Measurements from ENCODE around the gene MRPL42. TPM values are rescaled to one million over a fixed set of nuclear protein-coding genes. Genes with fewer than 3 reads are reported as not detected.

Gene MRPL42
- polyA plus RNA-seq, 1 of the 3 experiments (the other 2 are of a cell fraction) = 39.5 TPM

GRCh38 chr12:93417967-93418480, 49.3 kb upstream of the MRPL42 start:
- Histone ChIP-seq H3K4me3 (ENCODE audit: low read depth in 2 of 2, low read length in 1 of 2) (no peak overlapping the region), H3K4me1 (ENCODE audit: control insufficient read depth in 1 of 2, insufficient read depth in 2 of 2, low read depth in 1 of 2, low read length in 1 of 2) (peaks cover 5 to 18% of the 10 kb centered on the region in 2 experiments; a peak in 3 of 4 replicates), H3K4me2 (no peak overlapping the region), H4K20me1 (ENCODE audit: insufficient read depth) (peaks cover 77% of the 10 kb centered on the region), H3F3A (replicated peaks; ENCODE audit: insufficient read depth) (peaks cover 30% of the 10 kb centered on the region), H3K27ac (ENCODE audit: low read depth in 2 of 2, low read length in 1 of 2) (no peak overlapping the region), H3K9me3 (no peaks in the 10 kb centered on the region), H3K27me3 (ENCODE audit: insufficient read depth) (no peaks in the 10 kb centered on the region), H3K9ac (no peak overlapping the region), H2AFZ (ENCODE audit: low read depth) (no peak overlapping the region), H3K79me2 (ENCODE audit: insufficient read depth) (peaks cover 100% of the 10 kb centered on the region), H3K9me2 (no peaks in the 10 kb centered on the region), H3K36me3 (replicated peaks in 1 of 2; ENCODE audit: control insufficient read depth in 1 of 2, insufficient read depth in 2 of 2, low read length in 1 of 2) (peaks cover 0 to 4% of the 10 kb centered on the region in 2 experiments)
- WGBS (ENCODE audit: low lambda C conversion rate) = 100% methylated on average over 4 of the region's 4 CpGs
- POLR2A ChIA-PET = no interaction called here
- DNase-seq = no peak
- CTCF ChIA-PET = interaction anchor here (1.3 kb wide), 1 partner anchor 717 kb away, joined by 3 read pairs; no protein-coding TSS in a partner anchor
- TF ChIP-seq GATA2 (CRISPR knock-in tag; IDR thresholded peaks at IDR 0.05) = no peak
- TF ChIP-seq MAX (IDR thresholded peaks at IDR 0.05; ENCODE audit: low read depth) = no peak
- TF ChIP-seq USF2 (IDR thresholded peaks at IDR 0.05; ENCODE audit: borderline replicate concordance, low read depth, low read length) = no peak
- TF ChIP-seq TCF12 (IDR thresholded peaks at IDR 0.05) = no peak
- TF ChIP-seq EP300 (IDR thresholded peaks at IDR 0.05; ENCODE audit: borderline replicate concordance in 1 of 2, low read depth in 1 of 2, low read length in 1 of 2) = no peak
- no peak for TF ChIP-seq FOSL2 (IDR thresholded peaks at IDR 0.05; ENCODE audit: borderline replicate concordance, low read depth)
- TF ChIP-seq TEAD4 (IDR thresholded peaks at IDR 0.05; ENCODE audit: borderline replicate concordance, insufficient read depth) = no peak
- TF ChIP-seq POLR2AphosphoS5 (IDR thresholded peaks at IDR 0.05; ENCODE audit: low read depth, low read length) = no peak
- TF ChIP-seq, protein P1, sequence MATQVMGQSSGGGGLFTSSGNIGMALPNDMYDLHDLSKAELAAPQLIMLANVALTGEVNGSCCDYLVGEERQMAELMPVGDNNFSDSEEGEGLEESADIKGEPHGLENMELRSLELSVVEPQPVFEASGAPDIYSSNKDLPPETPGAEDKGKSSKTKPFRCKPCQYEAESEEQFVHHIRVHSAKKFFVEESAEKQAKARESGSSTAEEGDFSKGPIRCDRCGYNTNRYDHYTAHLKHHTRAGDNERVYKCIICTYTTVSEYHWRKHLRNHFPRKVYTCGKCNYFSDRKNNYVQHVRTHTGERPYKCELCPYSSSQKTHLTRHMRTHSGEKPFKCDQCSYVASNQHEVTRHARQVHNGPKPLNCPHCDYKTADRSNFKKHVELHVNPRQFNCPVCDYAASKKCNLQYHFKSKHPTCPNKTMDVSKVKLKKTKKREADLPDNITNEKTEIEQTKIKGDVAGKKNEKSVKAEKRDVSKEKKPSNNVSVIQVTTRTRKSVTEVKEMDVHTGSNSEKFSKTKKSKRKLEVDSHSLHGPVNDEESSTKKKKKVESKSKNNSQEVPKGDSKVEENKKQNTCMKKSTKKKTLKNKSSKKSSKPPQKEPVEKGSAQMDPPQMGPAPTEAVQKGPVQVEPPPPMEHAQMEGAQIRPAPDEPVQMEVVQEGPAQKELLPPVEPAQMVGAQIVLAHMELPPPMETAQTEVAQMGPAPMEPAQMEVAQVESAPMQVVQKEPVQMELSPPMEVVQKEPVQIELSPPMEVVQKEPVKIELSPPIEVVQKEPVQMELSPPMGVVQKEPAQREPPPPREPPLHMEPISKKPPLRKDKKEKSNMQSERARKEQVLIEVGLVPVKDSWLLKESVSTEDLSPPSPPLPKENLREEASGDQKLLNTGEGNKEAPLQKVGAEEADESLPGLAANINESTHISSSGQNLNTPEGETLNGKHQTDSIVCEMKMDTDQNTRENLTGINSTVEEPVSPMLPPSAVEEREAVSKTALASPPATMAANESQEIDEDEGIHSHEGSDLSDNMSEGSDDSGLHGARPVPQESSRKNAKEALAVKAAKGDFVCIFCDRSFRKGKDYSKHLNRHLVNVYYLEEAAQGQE (IDR thresholded peaks at IDR 0.05; ENCODE audit: low read depth, low read length) = no peak
- TF ChIP-seq, protein P2, sequence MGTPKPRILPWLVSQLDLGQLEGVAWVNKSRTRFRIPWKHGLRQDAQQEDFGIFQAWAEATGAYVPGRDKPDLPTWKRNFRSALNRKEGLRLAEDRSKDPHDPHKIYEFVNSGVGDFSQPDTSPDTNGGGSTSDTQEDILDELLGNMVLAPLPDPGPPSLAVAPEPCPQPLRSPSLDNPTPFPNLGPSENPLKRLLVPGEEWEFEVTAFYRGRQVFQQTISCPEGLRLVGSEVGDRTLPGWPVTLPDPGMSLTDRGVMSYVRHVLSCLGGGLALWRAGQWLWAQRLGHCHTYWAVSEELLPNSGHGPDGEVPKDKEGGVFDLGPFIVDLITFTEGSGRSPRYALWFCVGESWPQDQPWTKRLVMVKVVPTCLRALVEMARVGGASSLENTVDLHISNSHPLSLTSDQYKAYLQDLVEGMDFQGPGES (IDR thresholded peaks at IDR 0.05; ENCODE audit: low read depth, low read length) = no peak
- no peak for TF ChIP-seq JUND (IDR thresholded peaks at IDR 0.05)
- no peak for TF ChIP-seq SIN3A (IDR thresholded peaks at IDR 0.05; ENCODE audit: borderline replicate concordance, low read depth, low read length)

Data from SK-N-SH (cell line).